HG03103 (cell line): ENCODE measurements around the gene C10orf143.

Source experiments
- ATAC-seq: cut with Tn5 transposase; IDR thresholded peaks from one replicate; pipeline ENCODE4 v1.9.1; 2021; ENCODE audit warnings: low read depth; ENCODE audit not compliant: unreplicated experiment

C10orf143 gene

GRCh38 chr10:130018730-130019185 lies 91.9 kb downstream of the C10orf143 start:
- no peak for ATAC-seq

GRCh38 chr10:130018265-130018664 lies 92.4 kb downstream of the C10orf143 start:
- no peak for ATAC-seq

- ATAC-seq, result no peak
Observed at GRCh38 chr10:130017631-130018022, 93.0 kb downstream of the C10orf143 start.

GRCh38 chr10:130016993-130017630 lies 93.5 kb downstream of the C10orf143 start:
- ATAC-seq, result no peak

- ATAC-seq, result no peak
Observed at GRCh38 chr10:130016095-130016494, 94.5 kb downstream of the C10orf143 start.

- no peak for ATAC-seq
Observed at GRCh38 chr10:130015075-130015695, 95.4 kb downstream of the C10orf143 start.

GRCh38 chr10:130014263-130015074 lies 96.2 kb downstream of the C10orf143 start:
- no peak for ATAC-seq
